ENCODE results near the gene PDSS1. TPM values are rescaled to one million over a fixed set of nuclear protein-coding genes. Genes with fewer than 3 reads are reported as not detected.
"Not testable (repeated sequence)": the region's sequence is repeated elsewhere in the genome, so short reads cannot be mapped to it uniquely, and the experiment has no call there.

PDSS1 gene
- total RNA-seq, 3 donors from 2014 or later, result 37.4 to 45.6 (median 43.5) TPM

DNA sequence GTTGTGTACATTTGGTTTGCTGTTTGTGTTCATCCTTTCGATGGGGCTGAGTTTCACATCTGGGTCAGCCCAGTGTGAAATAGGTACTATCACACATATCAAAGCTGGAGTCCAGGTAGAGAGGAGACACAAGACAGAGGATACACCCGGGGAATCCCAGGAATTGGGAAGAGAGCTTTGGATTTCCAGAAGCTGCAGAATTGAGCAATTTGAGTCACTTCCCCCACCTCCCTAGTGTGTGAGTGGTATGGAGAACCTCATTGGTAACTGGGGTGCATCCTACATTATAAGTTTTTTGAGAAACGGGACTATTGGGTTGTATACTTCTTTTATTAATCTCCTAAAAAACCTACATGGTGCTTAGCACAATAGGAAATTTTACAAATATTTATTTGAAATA is 12.1 kb upstream of the PDSS1 start:
- ATAC-seq, result no peak
- Mint-ChIP-seq H3K27me3 (ENCODE audit: low read depth) (peaks cover 5% of the 10 kb centered on the region), H3K36me3 (ENCODE audit: insufficient read depth) (no peaks in the 10 kb centered on the region), H3K4me3 (no peak overlapping the region), H3K9me3 (no peaks in the 10 kb centered on the region), H3K4me1 (ENCODE audit: low read depth) (peaks cover 32% of the 10 kb centered on the region)
- DNase-seq, result no peak

DNA sequence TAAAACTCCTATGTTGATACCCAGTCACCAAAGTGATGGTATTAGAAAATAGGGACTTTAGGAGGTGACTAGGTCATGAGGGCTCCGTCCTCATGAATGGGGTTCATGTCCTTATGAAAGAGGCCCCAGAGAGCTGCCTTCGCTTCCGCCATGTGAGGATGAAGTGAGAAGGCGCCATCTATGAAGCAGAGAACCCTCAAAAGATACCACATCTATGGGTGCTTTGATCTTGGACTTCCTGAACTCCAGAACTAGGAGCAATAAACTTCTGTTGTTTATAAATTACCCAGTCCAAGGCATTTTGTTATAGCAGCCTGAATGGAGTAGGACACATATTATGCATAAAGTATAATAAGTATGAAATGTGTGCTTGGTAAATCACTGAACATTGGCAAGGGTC is 8.1 kb upstream of the PDSS1 start:
- H3K4me1 Mint-ChIP-seq (ENCODE audit: low read depth), result peaks cover 16% of the 10 kb centered on the region
- no peak for DNase-seq
- no peaks in the 10 kb centered on the region for H3K9me3 Mint-ChIP-seq
- peaks cover 5% of the 10 kb centered on the region for H3K27me3 Mint-ChIP-seq (ENCODE audit: low read depth)
- H3K4me3 Mint-ChIP-seq, result no peak overlapping the region
- no peaks in the 10 kb centered on the region for H3K36me3 Mint-ChIP-seq (ENCODE audit: insufficient read depth)
- no peak for ATAC-seq

DNA sequence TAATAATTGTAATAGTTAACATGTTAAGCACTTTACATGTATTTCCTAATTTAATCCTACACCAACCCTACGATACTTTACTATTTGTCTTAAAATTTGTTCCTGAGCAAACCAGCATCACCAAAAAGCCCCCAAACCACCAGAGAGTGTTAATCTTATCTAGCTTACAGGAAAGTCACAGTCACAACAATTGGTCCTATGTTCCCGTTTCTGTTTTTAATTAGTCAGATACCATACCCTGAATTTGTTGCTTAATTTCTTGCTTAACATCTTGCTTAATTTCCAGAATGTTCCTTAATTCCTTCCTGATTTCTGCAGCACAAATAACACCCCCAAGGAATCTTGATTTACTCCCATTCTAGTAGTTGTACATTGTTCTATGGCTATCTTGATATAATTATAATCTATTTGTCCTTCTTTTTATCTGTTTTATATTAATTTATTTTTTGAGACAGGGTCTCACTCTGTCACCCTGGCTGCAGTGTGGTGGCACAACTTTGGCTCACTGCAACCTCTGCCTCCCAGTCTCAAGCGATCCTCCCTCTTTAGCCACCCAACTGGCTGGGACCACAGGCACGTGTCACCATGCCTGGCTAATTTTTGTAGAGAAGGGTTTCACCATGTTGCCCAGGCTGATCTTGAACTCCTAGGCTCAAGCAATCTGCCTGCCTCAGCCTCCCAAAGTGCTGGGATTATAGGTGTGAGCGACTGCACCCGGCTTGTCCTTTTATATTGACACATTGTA is 6.6 kb upstream of the PDSS1 start:
- peaks cover 2% of the 10 kb centered on the region for H3K27me3 Mint-ChIP-seq (ENCODE audit: low read depth)
- H3K4me1 Mint-ChIP-seq (ENCODE audit: low read depth), result peaks cover 7% of the 10 kb centered on the region
- DNase-seq (no peak), ATAC-seq (no peak)
- no peak overlapping the region for H3K4me3 Mint-ChIP-seq
- no peaks in the 10 kb centered on the region for H3K9me3 Mint-ChIP-seq
- no peaks in the 10 kb centered on the region for H3K36me3 Mint-ChIP-seq (ENCODE audit: insufficient read depth)

DNA sequence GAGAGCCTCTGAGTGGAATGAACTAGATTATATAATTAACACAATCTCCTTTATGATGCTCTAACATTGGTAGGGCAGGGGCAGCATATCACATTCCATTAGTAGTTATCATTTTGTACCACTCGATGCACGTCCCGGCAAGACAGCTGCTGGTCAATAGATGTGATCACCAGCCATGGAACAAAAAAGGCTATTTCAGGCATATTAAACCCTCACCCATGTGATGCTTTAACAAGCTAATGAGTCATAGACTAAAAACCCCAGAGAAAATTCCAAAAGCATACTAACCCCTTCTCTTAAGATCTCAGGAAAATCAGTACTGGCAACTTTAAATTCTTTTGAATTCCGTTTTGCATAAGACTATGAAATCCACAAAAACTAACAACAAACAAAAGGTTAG is 3.0 kb upstream of the PDSS1 start:
- H3K4me1 Mint-ChIP-seq (ENCODE audit: low read depth), result peaks cover 16% of the 10 kb centered on the region
- DNase-seq; H3K9me3 Mint-ChIP-seq; ATAC-seq; H3K4me3 Mint-ChIP-seq; H3K27me3 Mint-ChIP-seq (ENCODE audit: low read depth); H3K36me3 Mint-ChIP-seq (ENCODE audit: insufficient read depth): not testable (repeated sequence)

DNA sequence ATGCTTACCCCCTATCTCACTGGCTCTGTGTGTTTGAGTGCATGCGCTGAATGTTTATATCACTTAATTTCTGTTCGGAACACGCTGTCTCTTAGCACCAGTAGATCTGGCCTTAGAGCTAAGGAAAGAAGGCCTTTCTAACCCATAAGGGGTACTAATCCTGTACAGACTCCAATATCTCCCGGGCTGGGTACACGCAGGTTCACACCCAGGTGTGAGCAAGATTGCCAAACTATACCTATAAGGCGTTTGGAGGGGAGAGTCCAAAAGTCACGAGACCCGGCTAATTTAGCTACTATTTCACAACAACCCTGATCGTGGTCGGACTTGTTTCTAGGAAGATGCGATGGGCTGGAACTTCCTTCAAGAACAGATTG is 727 bp upstream of the PDSS1 start:
- peaks cover 22% of the 10 kb centered on the region for H3K4me1 Mint-ChIP-seq (ENCODE audit: low read depth)
- no peaks in the 10 kb centered on the region for H3K9me3 Mint-ChIP-seq
- H3K36me3 Mint-ChIP-seq (ENCODE audit: insufficient read depth), result peaks cover 12% of the 10 kb centered on the region
- H3K27me3 Mint-ChIP-seq (ENCODE audit: low read depth), result no peaks in the 10 kb centered on the region
- H3K4me3 Mint-ChIP-seq, result peak overlapping the region; percentile 95
- DNase-seq (no peak), ATAC-seq (peak; percentile 2 to 7)

DNA sequence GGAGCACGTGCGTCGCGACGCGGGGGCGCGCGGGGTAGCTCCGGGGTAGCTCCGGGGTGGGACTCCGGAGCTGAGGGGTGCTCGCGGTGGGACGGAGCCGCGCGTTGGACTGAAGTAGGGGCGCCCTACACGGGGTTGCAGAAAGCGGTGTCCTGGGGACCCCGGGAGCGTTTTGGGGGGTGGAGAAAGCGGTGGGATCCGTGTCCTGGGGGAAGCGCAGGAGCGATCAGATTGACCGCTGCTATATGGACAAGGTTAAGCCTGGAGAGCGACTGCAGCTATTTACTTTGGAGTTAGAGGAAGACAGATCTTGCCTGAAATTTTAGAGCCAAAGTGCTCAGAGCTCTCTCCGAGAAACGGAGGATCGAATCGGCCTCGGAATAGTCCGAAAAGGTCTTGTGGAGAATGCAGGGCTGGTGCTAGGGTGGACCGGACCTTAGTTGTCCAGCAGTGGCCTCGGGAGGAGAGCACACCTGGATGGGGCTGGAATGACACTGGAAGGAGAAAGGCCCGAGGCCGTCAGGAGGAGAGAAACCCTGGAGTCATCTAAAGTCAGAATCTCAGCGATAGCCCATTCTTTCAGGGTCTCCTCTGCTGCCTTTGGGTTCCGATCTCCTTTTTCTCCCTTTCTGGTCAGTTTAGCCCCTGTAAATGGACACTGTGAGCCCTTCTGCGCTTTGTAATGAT is 564 bp downstream of the PDSS1 start:
- H3K9me3 Mint-ChIP-seq, result no peaks in the 10 kb centered on the region
- no peaks in the 10 kb centered on the region for H3K27me3 Mint-ChIP-seq (ENCODE audit: low read depth)
- peaks cover 21% of the 10 kb centered on the region for H3K36me3 Mint-ChIP-seq (ENCODE audit: insufficient read depth)
- H3K4me3 Mint-ChIP-seq, result peak overlapping the region; percentile 99
- ATAC-seq (no peak), DNase-seq (no peak)
- H3K4me1 Mint-ChIP-seq (ENCODE audit: low read depth), result peaks cover 24% of the 10 kb centered on the region

DNA sequence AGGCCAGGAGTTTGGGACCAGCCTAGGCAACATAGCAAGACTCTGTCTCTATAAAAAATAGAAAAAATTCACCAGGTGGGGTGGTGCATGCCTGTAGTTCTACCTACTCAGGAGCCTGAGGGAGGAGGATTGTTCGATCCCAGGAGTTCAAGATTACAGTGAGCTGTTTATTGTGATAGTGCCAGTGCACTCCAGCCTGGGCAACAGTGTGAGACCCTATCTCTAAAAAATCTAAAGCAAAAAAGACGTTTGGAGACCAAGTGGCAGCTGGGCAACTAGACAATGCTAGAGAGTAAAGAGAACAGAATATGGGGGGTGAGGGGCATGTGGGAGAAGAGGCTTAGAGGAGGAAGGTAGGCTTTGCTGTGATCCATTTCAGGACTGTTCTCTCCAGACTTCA is 1.4 kb downstream of the PDSS1 start:
- peaks cover 22% of the 10 kb centered on the region for H3K36me3 Mint-ChIP-seq (ENCODE audit: insufficient read depth)
- H3K9me3 Mint-ChIP-seq, result no peaks in the 10 kb centered on the region
- ATAC-seq, result no peak
- peaks cover 24% of the 10 kb centered on the region for H3K4me1 Mint-ChIP-seq (ENCODE audit: low read depth)
- no peaks in the 10 kb centered on the region for H3K27me3 Mint-ChIP-seq (ENCODE audit: low read depth)
- peak overlapping the region; percentile 99 for H3K4me3 Mint-ChIP-seq
- DNase-seq, result no peak

DNA sequence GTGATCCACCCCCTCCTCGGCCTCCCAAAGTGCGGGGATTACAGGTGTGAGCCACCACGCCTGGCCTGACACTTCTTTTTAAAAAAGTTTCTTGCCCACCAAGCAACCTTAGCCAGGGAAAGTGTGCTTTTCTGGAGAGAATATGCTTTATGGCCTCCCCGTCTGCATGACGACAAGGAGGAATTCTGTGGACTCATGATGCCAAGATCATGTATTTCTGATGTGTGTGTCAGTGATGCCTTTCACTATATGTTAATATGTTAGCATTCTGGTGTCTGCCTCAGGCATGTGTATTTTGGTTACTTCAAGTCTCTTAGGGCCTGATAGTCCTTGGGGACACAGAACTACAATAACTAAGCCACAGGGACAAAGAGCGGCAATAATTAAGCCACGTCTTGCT is 2.1 kb downstream of the PDSS1 start:
- no peak for ATAC-seq
- no peak overlapping the region for H3K4me3 Mint-ChIP-seq
- peaks cover 22% of the 10 kb centered on the region for H3K36me3 Mint-ChIP-seq (ENCODE audit: insufficient read depth)
- DNase-seq, result no peak
- H3K27me3 Mint-ChIP-seq (ENCODE audit: low read depth), result no peaks in the 10 kb centered on the region
- H3K4me1 Mint-ChIP-seq (ENCODE audit: low read depth), result peaks cover 24% of the 10 kb centered on the region
- H3K9me3 Mint-ChIP-seq, result no peaks in the 10 kb centered on the region

DNA sequence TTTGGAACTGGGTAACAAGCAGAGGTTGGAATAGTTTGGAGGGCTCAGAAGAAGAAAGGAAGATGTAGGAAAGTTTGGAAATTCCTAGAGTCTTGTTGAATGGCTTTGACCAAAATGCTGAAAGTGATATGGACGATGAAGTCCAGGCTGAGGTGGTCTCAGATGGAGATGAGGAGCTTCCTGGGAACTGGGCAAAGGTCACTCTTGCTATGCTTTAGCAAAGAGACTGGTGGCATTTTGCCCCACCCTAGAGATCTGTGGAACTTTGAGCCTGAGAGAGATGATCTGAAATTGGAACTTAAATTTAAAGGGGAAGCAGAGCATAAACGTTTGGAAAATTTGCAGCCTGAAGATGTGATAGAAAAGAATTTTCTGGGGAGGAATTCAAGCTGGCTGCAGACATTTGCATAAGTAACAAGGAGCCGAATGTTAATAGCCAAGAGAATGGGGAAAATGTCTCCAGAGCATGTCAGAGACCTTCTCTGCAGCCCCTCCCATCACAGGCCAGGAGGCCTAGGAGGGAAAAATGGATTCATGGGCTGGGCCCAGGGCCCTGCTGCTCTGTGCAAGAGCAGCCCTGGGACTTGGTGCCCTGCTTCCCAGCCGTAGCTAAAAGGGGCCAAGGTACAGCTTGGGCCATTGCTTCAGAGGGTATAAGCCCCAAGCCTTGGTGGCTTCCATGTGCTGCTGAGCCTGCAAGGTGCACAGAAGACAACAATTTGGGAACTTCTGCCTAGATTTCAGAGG is 3.6 kb downstream of the PDSS1 start:
- no peaks in the 10 kb centered on the region for H3K27me3 Mint-ChIP-seq (ENCODE audit: low read depth)
- H3K9me3 Mint-ChIP-seq, result no peaks in the 10 kb centered on the region
- no peak overlapping the region for H3K4me3 Mint-ChIP-seq
- peaks cover 28% of the 10 kb centered on the region for H3K36me3 Mint-ChIP-seq (ENCODE audit: insufficient read depth)
- peaks cover 26% of the 10 kb centered on the region for H3K4me1 Mint-ChIP-seq (ENCODE audit: low read depth)
- DNase-seq (no peak), ATAC-seq (no peak)

DNA sequence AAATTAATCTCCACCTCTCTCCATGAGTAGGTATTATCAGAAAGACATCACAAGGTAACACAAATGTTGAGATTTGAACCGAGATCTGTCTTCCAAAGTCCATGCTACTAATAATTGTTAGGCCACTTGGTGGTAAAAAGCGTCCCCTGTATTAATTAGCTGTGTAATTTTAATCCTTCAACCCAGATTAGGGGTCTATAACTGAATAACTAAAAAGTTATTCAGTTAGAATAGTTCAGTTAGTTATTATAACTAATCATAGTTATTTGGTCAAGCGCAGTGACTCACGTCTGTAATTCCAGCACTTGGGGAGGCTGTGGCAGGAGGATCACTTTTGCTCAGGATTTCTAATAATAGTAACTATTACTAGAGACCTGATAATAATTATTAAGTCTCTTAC is 5.6 kb downstream of the PDSS1 start:
- Mint-ChIP-seq H3K27me3 (ENCODE audit: low read depth) (no peaks in the 10 kb centered on the region), H3K4me3 (no peak overlapping the region), H3K9me3 (no peaks in the 10 kb centered on the region), H3K36me3 (ENCODE audit: insufficient read depth) (peaks cover 47% of the 10 kb centered on the region), H3K4me1 (ENCODE audit: low read depth) (peaks cover 20% of the 10 kb centered on the region)
- no peak for ATAC-seq
- DNase-seq, result no peak

DNA sequence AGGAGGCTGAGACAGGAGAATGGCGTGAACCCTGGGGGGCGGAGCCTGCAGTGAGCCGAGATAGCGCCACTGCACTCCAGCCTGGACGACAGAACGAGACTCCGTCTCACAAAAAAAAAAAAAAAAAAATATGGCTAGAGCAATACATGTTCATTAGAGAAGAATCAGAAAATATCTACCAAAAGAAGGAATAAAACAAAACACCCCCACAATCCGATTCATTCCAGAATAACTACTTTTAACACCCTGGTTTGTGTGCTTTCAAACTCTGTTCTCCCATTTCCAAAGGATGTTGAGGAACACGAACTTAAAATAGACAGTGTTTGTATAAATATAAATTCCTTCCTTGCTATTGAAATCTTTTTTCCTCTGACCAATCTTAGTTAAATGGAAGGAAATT is 6.5 kb downstream of the PDSS1 start:
- Mint-ChIP-seq H3K4me3 (no peak overlapping the region), H3K27me3 (ENCODE audit: low read depth) (no peaks in the 10 kb centered on the region), H3K9me3 (no peaks in the 10 kb centered on the region), H3K36me3 (ENCODE audit: insufficient read depth) (peaks cover 54% of the 10 kb centered on the region), H3K4me1 (ENCODE audit: low read depth) (peaks cover 15% of the 10 kb centered on the region)
- ATAC-seq (no peak), DNase-seq (no peak)

DNA sequence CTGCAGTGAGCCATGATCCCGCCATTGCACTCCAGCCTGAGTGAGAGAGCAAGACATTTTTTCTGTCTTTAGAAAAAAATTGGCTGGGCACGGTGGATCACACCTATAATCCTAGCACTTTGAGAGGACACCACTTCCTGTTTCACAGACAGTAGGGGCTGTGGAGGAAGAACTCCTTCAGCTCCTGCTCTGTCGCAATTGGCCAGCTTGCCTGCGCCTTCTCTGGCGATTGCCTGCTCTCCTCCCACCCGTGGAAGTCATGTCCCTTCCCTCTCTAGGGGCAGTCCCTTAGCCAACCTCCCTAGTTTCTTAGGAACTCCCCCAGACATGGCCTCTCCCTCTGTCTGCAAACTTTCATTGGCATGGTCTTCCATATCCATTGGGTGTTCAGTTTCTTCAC is 8.7 kb downstream of the PDSS1 start:
- Mint-ChIP-seq H3K4me3 (no peak overlapping the region), H3K4me1 (ENCODE audit: low read depth) (peaks cover 6% of the 10 kb centered on the region), H3K9me3 (no peaks in the 10 kb centered on the region), H3K36me3 (ENCODE audit: insufficient read depth) (peaks cover 51% of the 10 kb centered on the region), H3K27me3 (ENCODE audit: low read depth) (no peaks in the 10 kb centered on the region)
- ATAC-seq (no peak), DNase-seq (no peak)

DNA sequence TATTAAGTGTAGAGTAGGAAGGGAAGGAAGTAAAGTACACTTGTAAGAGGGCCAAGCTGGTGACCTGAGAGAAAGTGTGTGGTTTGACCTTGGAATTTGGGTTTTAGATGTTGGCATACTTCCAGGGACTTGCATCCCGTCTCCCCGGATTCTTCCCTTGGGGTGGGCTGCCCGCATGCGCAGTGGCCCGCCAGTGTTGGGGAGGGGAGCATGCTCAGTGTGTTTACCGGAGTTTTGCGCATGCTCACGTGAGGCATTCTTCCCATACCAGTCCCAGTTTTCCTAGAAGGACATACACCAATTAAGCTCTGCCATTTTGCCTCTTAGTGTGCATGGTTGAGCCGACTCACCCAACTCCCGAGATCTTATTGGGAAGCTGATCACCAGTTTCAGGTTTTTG is 9.4 kb downstream of the PDSS1 start:
- Mint-ChIP-seq H3K9me3 (no peaks in the 10 kb centered on the region), H3K4me1 (ENCODE audit: low read depth) (peaks cover 5% of the 10 kb centered on the region), H3K36me3 (ENCODE audit: insufficient read depth) (peaks cover 50% of the 10 kb centered on the region), H3K27me3 (ENCODE audit: low read depth) (no peaks in the 10 kb centered on the region), H3K4me3 (no peak overlapping the region)
- ATAC-seq (no peak), DNase-seq (no peak)

DNA sequence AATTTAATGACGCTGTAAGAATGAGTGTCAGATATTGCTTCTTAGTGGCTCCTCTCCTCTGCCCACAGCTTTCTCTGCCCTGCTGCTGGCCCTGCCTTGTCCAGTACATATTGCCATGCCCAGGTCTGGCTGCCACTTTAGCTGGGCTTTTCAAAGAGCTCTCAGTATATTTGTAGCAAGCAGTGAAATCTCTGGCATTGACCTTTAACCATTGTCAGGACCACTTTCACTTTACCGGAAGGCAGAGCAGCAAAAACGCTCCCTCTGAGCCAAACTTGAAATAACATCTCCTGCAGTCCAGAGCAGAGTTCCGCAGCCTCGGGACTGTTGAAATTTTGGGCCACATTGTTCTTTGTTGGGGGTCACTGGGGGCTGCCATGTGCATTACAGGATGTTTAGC is 13.8 kb downstream of the PDSS1 start:
- no peak overlapping the region for H3K4me3 Mint-ChIP-seq
- DNase-seq, result no peak
- peaks cover 1% of the 10 kb centered on the region for H3K4me1 Mint-ChIP-seq (ENCODE audit: low read depth)
- no peaks in the 10 kb centered on the region for H3K27me3 Mint-ChIP-seq (ENCODE audit: low read depth)
- H3K9me3 Mint-ChIP-seq, result no peaks in the 10 kb centered on the region
- no peak for ATAC-seq
- peaks cover 43% of the 10 kb centered on the region for H3K36me3 Mint-ChIP-seq (ENCODE audit: insufficient read depth)

Data from activated T-cell treated with anti-CD3 and anti-CD28 coated beads, Interleukin-2, amount 50 U/mL, for 4 hours (primary cell).